ENCODE measurements around the gene TBPL2.
"Not testable (repeated sequence)": the region's sequence is repeated elsewhere in the genome, so short reads cannot be mapped to it uniquely, and the experiment has no call there.

Gene TBPL2

DNA sequence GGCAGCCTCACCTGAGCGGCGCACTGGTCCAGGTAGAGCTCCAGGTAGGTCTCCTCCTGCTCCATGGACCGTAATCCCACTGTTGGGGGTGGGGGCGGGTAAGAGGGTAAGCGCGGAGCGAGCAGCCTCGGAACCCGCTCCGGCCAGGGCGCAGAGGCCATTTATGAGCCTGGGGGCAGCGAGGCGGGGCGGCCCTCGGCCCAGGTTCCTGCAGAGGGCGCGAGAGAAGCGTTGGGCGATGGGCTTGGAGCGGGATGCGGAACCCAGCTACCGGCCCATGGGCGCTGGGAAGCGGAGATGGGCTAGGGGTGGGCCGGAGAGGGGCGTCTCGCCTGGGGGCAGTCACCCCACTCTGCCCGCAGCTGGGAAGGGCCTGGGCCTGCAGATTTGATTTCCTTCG, at the start of gene TBPL2:
Gene TBPL2, minus strand, starts transcription at position 232 of the 400 bp plus-strand sequence. Its CDS starts 167 bp downstream, at position 65.
- no peak for DNase-seq (ENCODE audit: low spot score)

DNA sequence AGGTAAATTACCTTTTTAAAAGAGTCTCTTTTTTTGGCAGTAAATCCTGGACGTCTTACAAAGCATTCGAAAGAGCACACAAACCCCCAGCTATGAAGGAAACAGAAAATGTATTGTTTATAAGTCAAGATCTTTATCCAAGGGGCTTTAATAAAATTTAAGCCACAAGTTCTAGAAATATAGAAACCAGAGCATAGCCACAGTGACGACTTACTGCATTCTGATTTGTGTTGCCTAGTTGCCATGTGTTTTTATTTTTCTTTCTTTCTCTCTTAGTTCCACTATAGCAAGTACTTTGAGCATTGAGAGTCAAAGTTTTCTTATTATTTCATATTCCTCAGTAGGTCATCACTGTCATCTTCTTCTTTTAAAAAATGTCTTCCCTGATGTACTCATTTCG, 47.8 kb upstream of the TBPL2 start:
- DNase-seq (ENCODE audit: low spot score) = no peak

DNA sequence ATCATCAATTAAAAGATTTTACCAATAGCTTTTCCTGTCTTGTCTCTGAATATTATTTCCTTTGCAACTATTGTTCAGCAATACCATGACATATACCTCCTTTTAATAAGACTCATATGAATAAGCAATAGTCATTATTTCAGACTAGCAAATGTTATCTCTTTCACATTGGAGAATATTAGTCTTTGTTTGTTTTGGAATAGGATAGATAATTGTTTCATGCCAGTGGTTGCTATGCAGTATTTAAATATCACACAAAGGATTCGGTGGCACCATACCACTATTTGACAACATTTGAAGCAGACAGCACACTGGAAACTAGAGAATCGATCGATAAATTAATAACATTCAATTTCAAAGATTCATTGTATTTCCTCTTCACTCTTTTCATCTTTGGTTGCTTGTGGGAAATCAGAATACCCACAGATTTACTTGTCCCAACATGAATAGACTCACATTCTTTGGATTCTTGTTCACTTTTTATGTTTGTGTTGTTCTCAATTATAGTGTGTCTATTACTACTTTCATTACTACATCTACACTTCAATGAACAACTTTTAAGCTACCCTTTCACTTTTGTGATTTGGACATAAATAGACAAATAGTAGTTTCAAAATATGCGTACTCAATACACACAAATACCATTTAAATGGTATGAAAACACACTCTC, 42.7 kb upstream of the TBPL2 start:
- DNase-seq (ENCODE audit: low spot score) = no peak

DNA sequence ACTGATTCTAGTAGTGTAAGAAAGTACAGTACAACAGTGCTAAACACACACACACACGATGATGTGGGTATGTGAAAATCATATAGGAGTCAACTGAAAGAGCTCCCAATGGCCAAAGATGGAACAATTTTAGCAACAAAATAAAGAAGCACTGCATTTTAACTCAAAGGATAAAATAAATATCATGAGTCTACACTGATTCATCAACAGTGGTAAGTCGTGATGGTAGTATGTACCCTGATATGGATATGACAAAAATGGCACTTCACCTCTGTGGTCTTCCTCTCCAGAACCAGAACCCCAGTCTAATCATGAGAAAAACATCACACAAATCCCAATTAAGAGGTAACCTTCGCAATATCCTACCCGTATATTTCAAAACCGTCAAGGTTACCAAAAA, 41.4 kb upstream of the TBPL2 start:
- DNase-seq (ENCODE audit: low spot score) = no peak

GRCh38 chr14:55477680-55478079, 37.3 kb upstream of the TBPL2 start:
- DNase-seq (ENCODE audit: low spot score) = no peak

DNA sequence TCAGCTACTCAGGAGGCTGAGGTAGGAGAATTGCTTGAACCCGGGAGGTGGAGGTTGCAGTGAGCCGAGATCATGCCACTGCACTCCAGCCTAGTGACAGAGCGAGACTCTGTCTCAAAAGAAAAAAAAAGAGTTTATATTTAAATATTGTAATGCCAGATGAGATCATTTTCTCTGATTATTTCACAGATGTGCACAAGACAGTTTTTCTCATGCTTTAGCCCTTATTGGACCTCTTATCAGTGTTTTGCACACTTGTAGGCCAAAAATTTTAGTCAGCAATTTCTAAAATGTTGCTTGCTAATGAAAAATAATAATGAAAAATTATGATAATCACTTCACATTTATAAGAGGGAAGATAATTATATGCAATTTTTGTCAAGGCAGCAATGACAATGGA, 36.0 kb upstream of the TBPL2 start:
- DNase-seq (ENCODE audit: low spot score) = not testable (repeated sequence)

GRCh38 chr14:55473786-55474185, 33.4 kb upstream of the TBPL2 start:
- no peak for DNase-seq (ENCODE audit: low spot score)

DNA sequence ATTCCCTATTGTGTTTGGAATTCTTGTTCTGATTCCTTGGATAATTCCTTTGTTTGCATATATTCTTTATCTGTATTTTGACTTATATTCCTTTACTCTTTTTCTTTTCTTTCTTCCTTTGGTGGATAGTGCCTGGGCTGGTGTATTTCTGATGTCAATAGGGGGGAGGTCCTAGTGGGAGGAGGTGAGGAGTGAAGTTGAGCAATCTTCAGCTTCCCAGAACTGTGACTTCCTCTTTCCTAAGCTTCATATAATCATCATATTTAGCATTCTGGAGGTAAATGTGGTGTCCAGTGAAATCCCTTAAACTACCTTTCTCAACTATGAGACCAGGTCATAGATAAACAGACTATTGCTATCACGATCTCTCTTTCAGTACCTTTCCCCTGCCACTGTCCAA, 29.6 kb upstream of the TBPL2 start:
- no peak for DNase-seq (ENCODE audit: low spot score)

DNA sequence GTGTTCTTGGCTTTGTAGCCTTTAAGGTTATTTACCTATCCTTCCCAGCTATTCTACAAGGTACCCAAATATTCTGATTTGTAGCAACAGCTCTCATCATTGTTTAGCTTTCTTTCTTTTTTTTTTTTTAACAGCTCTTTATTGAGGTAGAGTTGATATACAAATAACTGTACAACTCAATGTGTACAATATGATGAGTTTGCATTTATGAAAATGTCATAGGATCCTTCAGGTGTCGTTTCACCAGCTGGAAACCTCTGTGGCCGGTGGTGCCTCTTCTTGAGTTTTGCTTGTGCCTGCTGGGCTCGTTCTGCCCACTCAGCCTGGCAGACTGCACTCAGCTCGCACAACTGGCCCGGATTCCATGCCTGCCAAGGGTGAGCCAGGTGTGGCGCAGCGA, 26.9 kb upstream of the TBPL2 start:
- DNase-seq (ENCODE audit: low spot score) = no peak

GRCh38 chr14:55458800-55459515, 18.5 kb upstream of the TBPL2 start:
- peak; percentile 40 for DNase-seq (ENCODE audit: low spot score)

DNA sequence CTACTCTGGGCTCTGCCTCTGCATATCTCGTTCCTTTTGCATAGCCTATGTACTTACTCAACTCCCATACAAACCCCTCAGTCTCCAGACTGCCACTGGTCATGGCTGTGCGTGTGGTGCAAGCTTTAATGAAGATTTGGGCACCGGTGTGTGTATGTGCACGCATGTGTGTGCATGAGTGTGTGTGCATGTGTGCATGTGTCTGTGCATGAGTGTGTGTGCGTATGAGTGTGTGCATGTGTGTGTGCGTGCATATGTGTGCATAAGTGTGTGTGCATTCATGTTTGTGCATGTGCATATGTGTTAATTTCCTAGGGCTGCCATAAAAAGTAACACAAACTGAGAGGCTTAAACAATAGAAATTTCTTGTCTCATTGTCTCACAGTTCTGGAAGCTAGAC, 17.1 kb upstream of the TBPL2 start:
- no peak for DNase-seq (ENCODE audit: low spot score)

- not testable (repeated sequence) for DNase-seq (ENCODE audit: low spot score)
These were observed 16.0 kb upstream of the TBPL2 start for GRCh38 chr14:55456411-55456810.

DNA sequence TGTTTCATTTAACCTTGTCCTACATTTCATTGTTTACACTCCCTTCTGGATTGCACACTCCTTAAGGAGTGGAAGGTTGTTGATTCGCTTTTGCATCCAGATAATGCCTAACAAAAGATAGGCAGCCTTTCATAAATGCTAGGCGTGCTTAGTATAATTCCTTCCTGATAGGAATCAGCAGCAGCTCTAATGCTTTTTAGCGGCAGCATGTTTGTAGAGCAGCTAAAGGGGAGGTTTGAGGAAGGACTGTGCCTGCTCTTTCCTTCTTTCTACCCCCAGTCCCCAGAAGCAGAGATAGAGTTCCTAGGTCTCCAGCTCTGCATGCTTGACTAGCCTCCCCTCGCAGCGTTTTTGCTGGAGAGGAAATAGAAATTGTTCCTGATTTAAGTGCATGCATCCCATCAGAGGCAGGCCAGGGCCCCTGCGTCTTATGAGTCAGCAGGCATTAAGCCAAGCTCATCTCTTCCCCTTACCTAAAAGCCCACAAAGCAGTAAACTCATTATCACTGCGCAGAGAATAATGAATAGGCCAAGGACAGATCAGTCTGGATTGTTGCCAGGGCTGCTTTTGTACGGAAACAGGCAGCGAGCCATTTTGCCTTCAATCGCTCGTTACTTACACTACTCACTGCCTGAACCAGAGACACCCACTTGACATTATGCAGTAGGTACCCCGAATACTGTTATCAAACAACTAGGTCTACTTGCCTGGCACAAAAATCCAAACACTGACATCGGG, 14.0 kb upstream of the TBPL2 start:
- DNase-seq (ENCODE audit: low spot score) = peak; percentile 53

DNA sequence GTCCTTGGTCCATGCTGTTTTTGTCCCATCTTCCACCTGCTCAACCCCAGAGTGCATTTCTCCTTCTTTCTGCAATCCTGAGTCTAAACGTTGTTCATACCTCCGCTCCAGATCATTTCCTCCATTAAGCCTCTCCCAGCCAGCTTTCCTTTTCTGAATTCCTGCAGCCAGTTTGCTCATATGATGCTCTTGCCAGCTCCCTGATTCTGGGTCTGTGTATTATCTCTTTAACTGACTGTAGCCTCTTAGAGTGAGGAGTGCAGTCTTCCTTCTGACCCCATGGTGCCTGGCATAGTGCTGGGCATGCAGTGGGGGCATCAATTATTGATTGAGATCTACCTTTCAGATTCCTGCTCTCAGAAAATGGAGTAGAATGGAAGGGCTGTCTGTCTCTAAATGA, 11.5 kb upstream of the TBPL2 start:
- DNase-seq (ENCODE audit: low spot score) = no peak

- no peak for DNase-seq (ENCODE audit: low spot score)
These were observed 11.0 kb upstream of the TBPL2 start for GRCh38 chr14:55451398-55451797.

GRCh38 chr14:55450987-55451386, 10.6 kb upstream of the TBPL2 start:
- no peak for DNase-seq (ENCODE audit: low spot score)

GRCh38 chr14:55450539-55450938, 10.1 kb upstream of the TBPL2 start:
- no peak for DNase-seq (ENCODE audit: low spot score)

GRCh38 chr14:55450124-55450523, 9.7 kb upstream of the TBPL2 start:
- DNase-seq (ENCODE audit: low spot score) = no peak

DNA sequence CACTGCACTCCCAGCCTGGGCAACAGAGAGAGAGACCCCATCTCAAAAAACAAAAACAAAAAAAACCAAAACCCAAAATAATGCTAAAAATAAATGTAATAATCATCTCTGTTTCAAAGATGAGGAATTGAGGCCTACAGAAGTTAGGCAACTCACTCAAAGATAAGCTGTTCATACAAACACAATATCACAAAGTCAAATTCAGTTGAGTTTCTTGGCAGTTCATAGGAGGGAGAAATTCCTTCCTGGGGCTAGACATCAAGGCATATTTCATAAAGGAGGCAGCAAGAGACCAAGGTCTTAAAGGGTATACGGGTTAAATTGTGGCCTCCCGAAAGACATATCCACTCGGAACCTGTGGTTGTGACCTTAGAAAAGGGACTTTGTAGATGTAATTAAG, 8.7 kb upstream of the TBPL2 start:
- DNase-seq (ENCODE audit: low spot score) = no peak

GRCh38 chr14:55448141-55448614, 7.8 kb upstream of the TBPL2 start:
- DNase-seq (ENCODE audit: low spot score) = peak; percentile 89

DNA sequence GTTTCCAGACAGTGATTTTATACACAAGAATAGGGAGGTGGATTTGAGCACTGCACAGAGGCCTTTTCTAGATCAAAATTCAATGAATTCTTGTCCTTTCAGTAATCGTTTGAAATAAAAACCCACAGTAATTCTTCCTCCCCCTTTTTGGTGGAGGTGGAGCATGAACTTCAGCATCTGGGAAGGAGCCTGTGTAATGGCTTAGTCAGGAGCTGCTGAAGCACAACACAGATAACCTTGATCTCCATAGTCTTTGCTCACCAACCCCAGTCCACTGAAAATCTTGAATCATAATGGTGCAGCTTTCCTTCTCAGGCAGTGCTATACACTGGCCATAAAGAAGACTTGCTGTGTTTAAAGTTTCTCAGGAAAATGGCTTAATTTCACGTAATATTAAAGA, 6.4 kb upstream of the TBPL2 start:
- peak; percentile 70 for DNase-seq (ENCODE audit: low spot score)

- peak; percentile 75 for DNase-seq (ENCODE audit: low spot score)
These were observed 5.8 kb upstream of the TBPL2 start for GRCh38 chr14:55446127-55446736.

DNA sequence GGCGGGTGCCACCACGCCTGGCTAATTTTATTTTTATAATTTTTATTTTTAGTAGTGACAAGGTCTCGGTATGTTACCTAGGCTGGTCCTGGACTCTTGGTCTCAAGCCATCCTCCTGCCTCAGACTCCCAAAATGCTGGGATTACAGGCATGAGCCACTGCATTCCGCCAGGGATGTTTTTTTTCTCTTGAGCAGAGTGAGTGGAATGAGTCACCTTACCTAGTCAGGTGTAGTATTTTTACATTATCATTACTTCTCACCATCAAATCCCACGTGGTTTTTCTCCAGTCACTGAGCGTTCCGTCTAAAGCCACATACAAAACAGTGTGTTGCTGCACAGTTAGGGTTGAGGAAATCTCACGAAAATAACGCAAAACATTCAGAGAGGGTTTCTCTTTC, 870 bp upstream of the TBPL2 start:
- DNase-seq (ENCODE audit: low spot score) = no peak
